Gastrocnemius medialis (tissue), 4 donors: ENCODE measurements around the gene EIF3K.
"Not testable (repeated sequence)": the region's sequence is repeated elsewhere in the genome, so short reads cannot be mapped to it uniquely, and the experiment has no call there.

Experiments
- CTCF ChIP-seq, 5 experiments: fragments of 450-650 bp in 3 of 5; fragments of 200-600 bp in 2 of 5; sonication (generic) in 2 of 5; IDR thresholded peaks in 4 of 5; conservative IDR thresholded peaks in 1 of 5; 1 replicate in 4 of 5; 2 replicates in 1 of 5; pipeline ENCODE4 v1.5.1; 2016 to 2019; ENCODE audit warnings: antibody characterized with exemption in 5 of 5, mild to moderate bottlenecking in 3 of 5, moderate library complexity in 3 of 5
- POLR2A ChIP-seq, 2 donors: fragments of 450-650 bp; IDR thresholded peaks; one replicate each; pipeline ENCODE4 v1.6.1; 2017; ENCODE audit warnings: antibody characterized with exemption in 2 of 2, mild to moderate bottlenecking in 2 of 2, moderate library complexity in 2 of 2

- TF ChIP-seq POLR2A (IDR thresholded peaks at IDR 0.05); CTCF (IDR thresholded peaks at IDR 0.05 in 4 of 5, conservative IDR thresholded peaks at IDR 0.05 in 1 of 5): not testable (repeated sequence)
Observed at GRCh38 chr19:38602856-38603255, 16.1 kb upstream of the EIF3K start.
